ENCODE results near the gene PTPN11. TPM values are rescaled to one million over a fixed set of nuclear protein-coding genes. Genes with fewer than 3 reads are reported as not detected.

The PTPN11 gene
- total RNA-seq, 1 experiment from 2014 or later, result 153 TPM

- Mint-ChIP-seq H3K4me3 (ENCODE audit: unreplicated experiment) (no peak overlapping the region), H3K27me3 (ENCODE audit: insufficient read depth, unreplicated experiment) (peaks cover 11% of the 10 kb centered on the region), H3K36me3 (ENCODE audit: insufficient read depth, unreplicated experiment) (no peaks in the 10 kb centered on the region), H3K27ac (ENCODE audit: unreplicated experiment) (no peak overlapping the region), H3K9me3 (ENCODE audit: unreplicated experiment) (no peaks in the 10 kb centered on the region), H3K4me1 (ENCODE audit: low read depth, unreplicated experiment) (no peaks in the 10 kb centered on the region)
- CTCF ChIA-PET, result no interaction called here
- no peak overlapping the region for H3K4me3 ChIP-seq (ENCODE audit: low read depth, low read length)
- TF ChIP-seq CTCF (IDR thresholded peaks at IDR 0.05; ENCODE audit: insufficient read depth in 1 of 2, low read depth in 1 of 2, low read length in 1 of 2, severe bottlenecking in 1 of 2, unreplicated experiment in 1 of 2), result no peak
- H3K36me3 ChIP-seq (ENCODE audit: control insufficient read depth, insufficient read depth, low read length), result no peaks in the 10 kb centered on the region
- no TSS peak for BruUV-seq (replicated peaks)
- DNase-seq, result no peak
- no peaks in the 10 kb centered on the region for H3K27me3 ChIP-seq (replicated peaks; ENCODE audit: control insufficient read depth, insufficient read depth, low read length)
- POLR2A ChIA-PET, result no interaction called here
- no peaks in the 10 kb centered on the region for H3K4me1 ChIP-seq
- intact Hi-C loops (cut with micrococcal nuclease; ENCODE audit: unreplicated experiment), result no loop called here
- no peaks in the 10 kb centered on the region for H3K9me3 ChIP-seq
Measured at GRCh38 chr12:112525426-112525809, 106.7 kb downstream of the PTPN11 start.

GRCh38 chr12:112527082-112527481 lies 108.3 kb downstream of the PTPN11 start:
- Histone ChIP-seq H3K9me3 (no peaks in the 10 kb centered on the region), H3K4me3 (ENCODE audit: low read depth, low read length) (no peak overlapping the region), H3K36me3 (ENCODE audit: control insufficient read depth, insufficient read depth, low read length) (no peaks in the 10 kb centered on the region), H3K4me1 (no peaks in the 10 kb centered on the region), H3K27me3 (replicated peaks; ENCODE audit: control insufficient read depth, insufficient read depth, low read length) (no peaks in the 10 kb centered on the region)
- H3K4me3 Mint-ChIP-seq (ENCODE audit: unreplicated experiment), result no peak overlapping the region
- no TSS peak for BruUV-seq (replicated peaks)
- H3K27ac Mint-ChIP-seq (ENCODE audit: unreplicated experiment), result no peak overlapping the region
- no peak for DNase-seq
- intact Hi-C loops (cut with micrococcal nuclease; ENCODE audit: unreplicated experiment), result no loop called here
- no peaks in the 10 kb centered on the region for H3K9me3 Mint-ChIP-seq (ENCODE audit: unreplicated experiment)
- no peaks in the 10 kb centered on the region for H3K36me3 Mint-ChIP-seq (ENCODE audit: insufficient read depth, unreplicated experiment)
- POLR2A ChIA-PET, result no interaction called here
- H3K27me3 Mint-ChIP-seq (ENCODE audit: insufficient read depth, unreplicated experiment), result peaks cover 8% of the 10 kb centered on the region
- no peak for TF ChIP-seq CTCF (IDR thresholded peaks at IDR 0.05; ENCODE audit: insufficient read depth in 1 of 2, low read depth in 1 of 2, low read length in 1 of 2, severe bottlenecking in 1 of 2, unreplicated experiment in 1 of 2)
- H3K4me1 Mint-ChIP-seq (ENCODE audit: low read depth, unreplicated experiment), result no peaks in the 10 kb centered on the region
- CTCF ChIA-PET, result no interaction called here

- H3K27me3 Mint-ChIP-seq (ENCODE audit: insufficient read depth, unreplicated experiment), result peaks cover 6% of the 10 kb centered on the region
- no peak overlapping the region for H3K4me3 Mint-ChIP-seq (ENCODE audit: unreplicated experiment)
- Histone ChIP-seq H3K36me3 (ENCODE audit: control insufficient read depth, insufficient read depth, low read length) (no peaks in the 10 kb centered on the region), H3K9me3 (no peaks in the 10 kb centered on the region), H3K4me3 (ENCODE audit: low read depth, low read length) (no peak overlapping the region), H3K4me1 (no peaks in the 10 kb centered on the region), H3K27me3 (replicated peaks; ENCODE audit: control insufficient read depth, insufficient read depth, low read length) (no peaks in the 10 kb centered on the region)
- no peak for TF ChIP-seq CTCF (IDR thresholded peaks at IDR 0.05; ENCODE audit: insufficient read depth in 1 of 2, low read depth in 1 of 2, low read length in 1 of 2, severe bottlenecking in 1 of 2, unreplicated experiment in 1 of 2)
- H3K4me1 Mint-ChIP-seq (ENCODE audit: low read depth, unreplicated experiment), result no peaks in the 10 kb centered on the region
- CTCF ChIA-PET, result no interaction called here
- BruUV-seq (replicated peaks), result no TSS peak
- DNase-seq, result no peak
- H3K9me3 Mint-ChIP-seq (ENCODE audit: unreplicated experiment), result no peaks in the 10 kb centered on the region
- H3K36me3 Mint-ChIP-seq (ENCODE audit: insufficient read depth, unreplicated experiment), result no peaks in the 10 kb centered on the region
- intact Hi-C loops (cut with micrococcal nuclease; ENCODE audit: unreplicated experiment), result no loop called here
- no peak overlapping the region for H3K27ac Mint-ChIP-seq (ENCODE audit: unreplicated experiment)
- POLR2A ChIA-PET, result no interaction called here
Measured at GRCh38 chr12:112527501-112527900, 108.8 kb downstream of the PTPN11 start.
